Pancreas (tissue), 10 donors: ENCODE measurements around the gene MARCHF6. TPM values are rescaled to one million over a fixed set of nuclear protein-coding genes. Genes with fewer than 3 reads are reported as not detected.

Source experiments
- ATAC-seq, 4 donors: fragments of 200-7000 bp; cut with Tn5 transposase; one replicate each; pipeline versions ENCODE4 v1.8.0 to v1.9.1; 2020; ENCODE audit warnings: mild to moderate bottlenecking in 4 of 4, moderate library complexity in 4 of 4
- DNase-seq, 6 donors: peaks; one replicate each; pipeline ENCODE4 v3.0.0-alpha.2; 2020
- FAIRE-seq: peaks from 2 replicates; lab custom pipeline; 2012; peaks lifted over from hg19 to GRCh38; lab: Jason Lieb, UNC
- H3K27ac ChIP-seq, 4 donors: fragments of 200-600 bp; sonication (generic); 1 replicate in 3 of 4; 2 replicates in 1 of 4; pipeline versions ENCODE4 v1.5.0 to v1.8.0; 2020
- H3K27me3 ChIP-seq, 4 donors: fragments of 200-600 bp; one replicate each; pipeline ENCODE4 v1.8.0; 2021
- H3K36me3 ChIP-seq, 3 donors: fragments of 200-600 bp; sonication (generic) in 1 of 3; one replicate each; pipeline versions ENCODE4 v1.5.0 to v1.8.0; 2020 to 2021
- H3K4me1 ChIP-seq, 3 donors: fragments of 200-600 bp; one replicate each; pipeline ENCODE4 v1.8.0; 2021
- H3K4me3 ChIP-seq, 4 donors: fragments of 200-600 bp; sonication (generic) in 2 of 4; one replicate each; pipeline versions ENCODE4 v1.5.0 to v1.8.0; 2020 to 2021
- H3K9me3 ChIP-seq, 4 donors: fragments of 200-600 bp; one replicate each; pipeline ENCODE4 v1.8.0; 2021
- CTCF ChIP-seq, 4 donors: fragments of 200-600 bp; sonication (generic) in 3 of 4; IDR thresholded peaks; one replicate each; pipeline versions ENCODE4 v1.5.0 to v1.8.0; 2021; ENCODE audit warnings: antibody characterized with exemption in 4 of 4
- WGBS, 2 donors: extraction: QIAGEN DNeasy Blood & Tissue Kit; methylation state at CpG; one replicate each; pipeline ENCODE4 v1.1.7; 2013; 5-methylcytosine and 5-hydroxymethylcytosine counted together
- intact Hi-C, 3 donors: fragments of 100-400 bp; cut with DNase I; formaldehyde crosslinking; loops; one replicate each; pipeline versions ENCODE4 v1.11.1 to v1.14.2; 2022
- polyA plus RNA-seq, 2 donors: library from polyadenylated mRNA; stranded (reverse); fragments of 200-250 nt; gene quantifications; one replicate each; pipeline ENCODE4 v1.2.3, GENCODE V29; 2013
- total RNA-seq, 6 donors: library from RNA; stranded (reverse); fragmentation: NEBNext Ultra II Directional in 4 of 6; extraction: Animal tissue kit (Norgen Biotek cat#: 25700) in 4 of 6; gene quantifications; one replicate each; pipeline versions ENCODE4 v1.2.1 to v1.2.4, GENCODE V29; 2021 to 2023
- donor health status: healthy with polysubstance abuse.
- donor health status: DM: no; HTN: no; CAD: no; lungs with moderate emphysema.
- donor health status: DM: no; HTN: no; CAD: no.
- donor health status: control.
- donor health status: control.
- donor health status: Bipolar disorder and iron deficiency.
- donor health status: DM: yes; HTN: yes; CAD: no.
- donor health status: DM: no; HTN: no; CAD: no.
- donor health status: DM: no; HTN: no; CAD: no.
- donor health status: DM: yes; HTN: yes; CAD: no.

The MARCHF6 gene
- total and polyA plus RNA-seq, 8 donors: 68.5 to 105 (median 82.8) TPM

DNA sequence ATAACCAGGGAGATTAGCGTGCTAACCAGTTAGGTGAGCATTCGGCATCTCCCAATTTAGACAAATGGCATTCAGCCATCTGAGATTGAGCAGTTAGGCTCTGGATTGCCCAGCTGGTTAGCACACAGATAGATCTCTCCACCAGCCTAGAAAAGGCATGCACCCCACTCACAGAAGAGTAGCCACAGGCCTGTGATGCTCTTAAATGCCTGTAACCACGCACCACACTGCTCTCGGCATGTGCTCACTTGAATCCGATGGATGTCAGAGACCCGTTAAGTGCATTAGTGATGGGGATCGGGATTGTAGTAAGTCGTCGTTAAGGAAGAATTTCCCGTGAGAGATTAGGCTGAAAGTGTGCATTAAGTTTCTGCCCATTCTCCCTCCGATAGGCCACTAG lies 23.0 kb downstream of the MARCHF6 start:
- Histone ChIP-seq H3K9me3 (no peaks in the 10 kb centered on the region), H3K27ac (no peak overlapping the region), H3K4me1 (peaks cover 20 to 36% (median 21%) of the 10 kb centered on the region in 3 donors), H3K36me3 (peaks cover 0 to 10% (median 0%) of the 10 kb centered on the region in 3 donors), H3K27me3 (no peaks in the 10 kb centered on the region), H3K4me3 (no peak overlapping the region)
- 73 to 75% methylated on average over 11 of the region's 11 CpGs for WGBS, 2 donors
- intact Hi-C loops: no loop called here
- ATAC-seq: no peak
- no peak for DNase-seq
- FAIRE-seq: no peak
- no peak for TF ChIP-seq CTCF (IDR thresholded peaks at IDR 0.05)

DNA sequence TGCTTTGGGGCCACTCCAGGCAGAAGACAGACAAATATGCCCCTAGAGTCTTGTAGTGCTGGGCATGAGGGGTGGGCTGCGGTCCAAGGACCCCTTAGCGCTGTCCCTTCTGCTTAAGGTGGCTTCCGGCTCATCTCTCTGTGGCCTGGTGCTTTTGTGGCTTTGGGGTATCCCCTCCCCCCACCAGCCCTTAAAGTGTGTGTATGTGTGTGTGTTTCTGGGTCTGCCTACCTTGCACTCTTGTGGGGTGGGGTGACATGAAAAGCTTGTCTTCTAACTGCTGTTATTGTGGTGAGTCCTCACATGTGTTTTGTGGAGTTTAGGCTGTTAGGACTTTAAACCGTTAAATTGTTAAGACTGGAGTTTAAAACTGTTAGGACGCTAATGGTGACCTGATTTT lies 23.6 kb downstream of the MARCHF6 start:
- no peak for FAIRE-seq
- DNase-seq: no peak
- H3K36me3 ChIP-seq: peaks cover 0 to 10% (median 0%) of the 10 kb centered on the region in 3 donors
- H3K9me3 ChIP-seq: no peaks in the 10 kb centered on the region
- no peak for TF ChIP-seq CTCF (IDR thresholded peaks at IDR 0.05)
- H3K27me3 ChIP-seq: no peaks in the 10 kb centered on the region
- intact Hi-C loops: no loop called here
- WGBS, 2 donors: 94 to 96% methylated on average over 5 of the region's 5 CpGs
- H3K4me3 ChIP-seq: no peak overlapping the region
- peaks cover 15 to 30% (median 20%) of the 10 kb centered on the region in 3 donors for H3K4me1 ChIP-seq
- no peak for ATAC-seq
- no peak overlapping the region for H3K27ac ChIP-seq

GRCh38 chr5:10381803-10382202 lies 28.3 kb downstream of the MARCHF6 start:
- H3K27me3 ChIP-seq: no peaks in the 10 kb centered on the region
- DNase-seq (no peak), FAIRE-seq (no peak), ATAC-seq (no peak)
- intact Hi-C loops: loop anchor here in 1 of 3 donors (10.0 kb wide), 1 partner anchor 127 kb away; the partner anchor contains the start of gene CCT5
- TF ChIP-seq CTCF (IDR thresholded peaks at IDR 0.05): no peak
- H3K4me3 ChIP-seq: no peak overlapping the region
- no peaks in the 10 kb centered on the region for H3K9me3 ChIP-seq
- peaks cover 0 to 13% (median 0%) of the 10 kb centered on the region in 3 donors for H3K36me3 ChIP-seq
- WGBS, 2 donors: 86 to 93% methylated on average over 4 of the region's 4 CpGs
- H3K4me1 ChIP-seq: peaks cover 3 to 5% (median 5%) of the 10 kb centered on the region in 3 donors
- H3K27ac ChIP-seq: no peak overlapping the region

DNA sequence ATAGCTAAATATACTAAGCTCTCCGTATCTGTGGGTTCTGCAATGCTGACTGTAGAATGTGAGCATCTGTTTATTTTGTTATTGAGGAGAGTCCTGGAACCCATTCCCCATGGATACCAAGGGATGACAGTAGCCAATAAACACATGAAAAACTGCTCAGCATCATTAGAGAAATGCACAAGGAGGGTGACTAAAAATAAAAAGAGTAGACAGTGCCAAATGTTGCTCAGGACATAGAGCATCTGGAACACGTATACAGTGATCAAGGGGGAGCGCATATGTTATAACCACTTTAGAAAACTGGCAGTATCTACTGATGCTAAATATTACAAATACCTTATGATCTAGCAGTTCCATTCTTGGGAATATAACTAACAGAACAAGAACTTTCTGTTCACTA lies 31.0 kb downstream of the MARCHF6 start:
- ATAC-seq: no peak
- 85 to 86% methylated on average over 3 of the region's 3 CpGs for WGBS, 2 donors

More for the DNA sequence above, 31.0 kb downstream of the MARCHF6 start:
- intact Hi-C loops: loop anchor here in 1 of 3 donors (10.0 kb wide), 1 partner anchor 130 kb away; the partner anchor contains the start of gene CCT5
- no peaks in the 10 kb centered on the region for H3K4me1 ChIP-seq
- FAIRE-seq (no peak), DNase-seq (no peak)
- H3K4me3 ChIP-seq: no peak overlapping the region
- H3K27me3 ChIP-seq: no peaks in the 10 kb centered on the region
- TF ChIP-seq CTCF (IDR thresholded peaks at IDR 0.05): no peak
- H3K36me3 ChIP-seq: peaks cover 0 to 22% (median 0%) of the 10 kb centered on the region in 3 donors
- no peaks in the 10 kb centered on the region for H3K9me3 ChIP-seq
- H3K27ac ChIP-seq: no peak overlapping the region
